ENCODE measurements around the gene TBC1D4.

Gene TBC1D4

GRCh38 chr13:75492389-75492788 is 10.4 kb upstream of the TBC1D4 start:
- Histone ChIP-seq H3K27me3 (ENCODE audit: control insufficient read depth in 1 of 2, insufficient read depth in 1 of 2, low read length in 2 of 2) (no peaks in the 10 kb centered on the region), H3K79me1 (replicated peaks; ENCODE audit: low read length, poor library complexity, severe bottlenecking) (no peaks in the 10 kb centered on the region), H4K8ac (ENCODE audit: low read length) (no peak overlapping the region), H3K4me3 (ENCODE audit: insufficient read depth in 1 of 2, low read depth in 1 of 2, low read length in 2 of 2) (no peak overlapping the region), H3K9me3 (ENCODE audit: control insufficient read depth, low read length) (no peaks in the 10 kb centered on the region), H2BK120ac (ENCODE audit: low read depth, low read length) (no peak overlapping the region), H3K18ac (ENCODE audit: low read depth in 1 of 2, low read length in 2 of 2) (no peak overlapping the region), H3K27ac (ENCODE audit: low read length, poor library complexity, severe bottlenecking) (no peak overlapping the region), H2AK5ac (ENCODE audit: low read length, severe bottlenecking) (no peak overlapping the region), H3K14ac (ENCODE audit: low read length in 2 of 2) (no peak overlapping the region), H3K36me3 (ENCODE audit: control insufficient read depth in 1 of 2, insufficient read depth in 2 of 2, low read depth in 1 of 2, low read length in 2 of 2) (no peaks in the 10 kb centered on the region), H4K91ac (ENCODE audit: low read length) (no peak overlapping the region), H3K4ac (ENCODE audit: low read depth in 1 of 2, low read length in 2 of 2) (no peak overlapping the region), H3K9ac (ENCODE audit: low read length) (no peak overlapping the region), H3K4me2 (ENCODE audit: low read length, poor library complexity, severe bottlenecking) (no peak overlapping the region), H3K4me1 (ENCODE audit: control insufficient read depth, insufficient read depth, low read depth, low read length) (peaks cover 2% of the 10 kb centered on the region), H2BK5ac (ENCODE audit: low read depth, low read length, poor library complexity, severe bottlenecking) (no peak overlapping the region), H3K23ac (ENCODE audit: low read length in 2 of 2) (no peak overlapping the region), H2BK15ac (ENCODE audit: low read depth, poor library complexity, severe bottlenecking) (no peak overlapping the region), H2AFZ (ENCODE audit: low read depth, low read length) (no peak overlapping the region), H2BK12ac (ENCODE audit: low read length in 2 of 2) (no peak overlapping the region)
- peak; percentile 42 for DNase-seq
- 97% methylated on average over 5 of the region's 5 CpGs for WGBS

DNA sequence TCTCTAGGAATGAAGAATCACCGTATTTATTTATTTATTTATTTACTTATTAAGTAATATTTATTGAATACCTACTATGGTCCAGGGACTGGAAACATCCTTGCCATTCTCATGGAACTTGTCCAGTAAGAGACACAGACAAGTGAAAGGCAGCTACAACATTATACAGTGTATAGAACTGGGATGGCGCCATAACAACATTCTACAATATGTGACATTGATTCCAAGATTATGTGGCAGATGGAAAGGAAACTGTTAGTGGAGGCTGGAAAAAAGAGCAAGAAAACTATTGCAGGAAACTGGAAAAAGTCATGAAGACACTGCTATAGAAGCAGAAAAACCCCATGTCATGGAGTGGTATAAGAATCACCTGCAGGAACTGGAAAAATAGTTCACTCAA is 9.4 kb upstream of the TBC1D4 start:
- Histone ChIP-seq H3K4me3 (ENCODE audit: insufficient read depth in 1 of 2, low read depth in 1 of 2, low read length in 2 of 2) (no peak overlapping the region), H2AK5ac (ENCODE audit: low read length, severe bottlenecking) (no peak overlapping the region), H3K18ac (ENCODE audit: low read depth in 1 of 2, low read length in 2 of 2) (no peak overlapping the region), H2BK120ac (ENCODE audit: low read depth, low read length) (no peak overlapping the region), H4K8ac (ENCODE audit: low read length) (no peak overlapping the region), H3K4me2 (ENCODE audit: low read length, poor library complexity, severe bottlenecking) (no peak overlapping the region), H3K79me1 (replicated peaks; ENCODE audit: low read length, poor library complexity, severe bottlenecking) (no peaks in the 10 kb centered on the region), H3K4ac (ENCODE audit: low read depth in 1 of 2, low read length in 2 of 2) (no peak overlapping the region), H3K23ac (ENCODE audit: low read length in 2 of 2) (no peak overlapping the region), H2BK15ac (ENCODE audit: low read depth, poor library complexity, severe bottlenecking) (no peak overlapping the region), H3K4me1 (ENCODE audit: control insufficient read depth, insufficient read depth, low read depth, low read length) (peaks cover 2% of the 10 kb centered on the region), H3K14ac (ENCODE audit: low read length in 2 of 2) (no peak overlapping the region), H3K36me3 (ENCODE audit: control insufficient read depth in 1 of 2, insufficient read depth in 2 of 2, low read depth in 1 of 2, low read length in 2 of 2) (no peaks in the 10 kb centered on the region), H2BK5ac (ENCODE audit: low read depth, low read length, poor library complexity, severe bottlenecking) (no peak overlapping the region), H4K91ac (ENCODE audit: low read length) (no peak overlapping the region), H3K27ac (ENCODE audit: low read length, poor library complexity, severe bottlenecking) (no peak overlapping the region), H2BK12ac (ENCODE audit: low read length in 2 of 2) (no peak overlapping the region), H3K9ac (ENCODE audit: low read length) (no peak overlapping the region), H3K9me3 (ENCODE audit: control insufficient read depth, low read length) (no peaks in the 10 kb centered on the region), H3K27me3 (ENCODE audit: control insufficient read depth in 1 of 2, insufficient read depth in 1 of 2, low read length in 2 of 2) (no peaks in the 10 kb centered on the region), H2AFZ (ENCODE audit: low read depth, low read length) (no peak overlapping the region)
- WGBS: 100% methylated on average over 1 of the region's 2 CpGs
- DNase-seq: no peak

DNA sequence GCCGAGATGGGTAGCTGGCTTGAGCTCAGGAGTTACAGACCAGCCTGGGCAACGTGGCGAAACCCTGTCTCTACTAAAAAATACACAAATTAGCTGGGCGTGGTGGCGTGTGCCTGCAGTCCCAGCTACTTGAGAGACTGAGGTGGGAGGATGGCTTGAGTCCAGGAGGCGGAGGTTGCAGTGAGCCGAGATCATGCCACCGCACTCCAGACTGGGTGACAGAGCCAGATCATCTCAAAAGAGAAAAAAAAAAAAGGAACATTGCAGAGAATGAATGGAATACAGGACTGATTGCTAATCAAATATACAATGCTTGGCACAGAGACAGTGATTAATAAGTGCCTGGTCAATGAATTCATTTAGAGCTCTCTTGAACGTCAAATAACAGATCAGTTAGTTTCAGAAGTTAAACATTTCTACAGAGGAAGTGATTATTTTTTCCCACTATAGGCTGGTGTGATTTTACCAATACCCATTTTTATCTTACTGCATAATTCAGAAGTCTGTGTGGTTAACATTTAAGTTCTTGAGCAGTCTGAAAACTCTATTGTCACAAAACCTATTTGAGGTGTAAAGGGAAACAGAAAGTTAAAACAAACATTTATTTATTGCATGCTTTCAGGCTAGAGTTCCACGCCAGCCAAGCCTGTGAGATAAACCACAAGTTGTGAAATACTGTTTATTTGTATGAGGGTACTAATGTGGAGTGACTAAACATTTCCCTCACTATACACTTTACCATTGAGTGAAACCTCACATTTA is 7.7 kb upstream of the TBC1D4 start:
- WGBS: 46% methylated on average over 8 of the region's 10 CpGs
- no peak overlapping the region for H3K23ac ChIP-seq (ENCODE audit: low read length in 2 of 2)
- no peaks in the 10 kb centered on the region for H3K27me3 ChIP-seq (ENCODE audit: control insufficient read depth in 1 of 2, insufficient read depth in 1 of 2, low read length in 2 of 2)
- no peak overlapping the region for H2BK5ac ChIP-seq (ENCODE audit: low read depth, low read length, poor library complexity, severe bottlenecking)
- peak overlapping the region in 1 of 2 experiments; percentile 19 for H3K4me3 ChIP-seq (ENCODE audit: insufficient read depth in 1 of 2, low read depth in 1 of 2, low read length in 2 of 2)
- peak overlapping the region in 1 of 2 experiments; percentile 64 for H3K18ac ChIP-seq (ENCODE audit: low read depth in 1 of 2, low read length in 2 of 2)
- no peak overlapping the region for H2AFZ ChIP-seq (ENCODE audit: low read depth, low read length)
- H2BK12ac ChIP-seq (ENCODE audit: low read length in 2 of 2): peak overlapping the region; percentile 18 to 78
- H3K4me2 ChIP-seq (ENCODE audit: low read length, poor library complexity, severe bottlenecking): no peak overlapping the region
- no peak overlapping the region for H3K9ac ChIP-seq (ENCODE audit: low read length)
- no peak overlapping the region for H3K27ac ChIP-seq (ENCODE audit: low read length, poor library complexity, severe bottlenecking)
- H2BK120ac ChIP-seq (ENCODE audit: low read depth, low read length): no peak overlapping the region
- H2AK5ac ChIP-seq (ENCODE audit: low read length, severe bottlenecking): no peak overlapping the region
- no peaks in the 10 kb centered on the region for H3K36me3 ChIP-seq (ENCODE audit: control insufficient read depth in 1 of 2, insufficient read depth in 2 of 2, low read depth in 1 of 2, low read length in 2 of 2)
- peak overlapping the region; percentile 21 for H4K8ac ChIP-seq (ENCODE audit: low read length)
- no peak overlapping the region for H3K14ac ChIP-seq (ENCODE audit: low read length in 2 of 2)
- H3K9me3 ChIP-seq (ENCODE audit: control insufficient read depth, low read length): no peaks in the 10 kb centered on the region
- peaks cover 6% of the 10 kb centered on the region for H3K4me1 ChIP-seq (ENCODE audit: control insufficient read depth, insufficient read depth, low read depth, low read length)
- no peak overlapping the region for H4K91ac ChIP-seq (ENCODE audit: low read length)
- no peak overlapping the region for H2BK15ac ChIP-seq (ENCODE audit: low read depth, poor library complexity, severe bottlenecking)
- no peak overlapping the region for H3K4ac ChIP-seq (ENCODE audit: low read depth in 1 of 2, low read length in 2 of 2)
- DNase-seq: peak; percentile 92
- no peaks in the 10 kb centered on the region for H3K79me1 ChIP-seq (replicated peaks; ENCODE audit: low read length, poor library complexity, severe bottlenecking)

GRCh38 chr13:75486146-75487062 is 4.4 kb upstream of the TBC1D4 start:
- H3K18ac ChIP-seq (ENCODE audit: low read depth in 1 of 2, low read length in 2 of 2): no peak overlapping the region
- H2BK12ac ChIP-seq (ENCODE audit: low read length in 2 of 2): peak overlapping the region in 1 of 2 experiments; percentile 8
- no peaks in the 10 kb centered on the region for H3K36me3 ChIP-seq (ENCODE audit: control insufficient read depth in 1 of 2, insufficient read depth in 2 of 2, low read depth in 1 of 2, low read length in 2 of 2)
- 72% methylated on average over 5 of the region's 5 CpGs for WGBS
- H4K8ac ChIP-seq (ENCODE audit: low read length): no peak overlapping the region
- no peak overlapping the region for H2AK5ac ChIP-seq (ENCODE audit: low read length, severe bottlenecking)
- H3K27ac ChIP-seq (ENCODE audit: low read length, poor library complexity, severe bottlenecking): no peak overlapping the region
- H3K9me3 ChIP-seq (ENCODE audit: control insufficient read depth, low read length): no peaks in the 10 kb centered on the region
- no peak overlapping the region for H2BK15ac ChIP-seq (ENCODE audit: low read depth, poor library complexity, severe bottlenecking)
- H3K4me2 ChIP-seq (ENCODE audit: low read length, poor library complexity, severe bottlenecking): no peak overlapping the region
- H3K27me3 ChIP-seq (ENCODE audit: control insufficient read depth in 1 of 2, insufficient read depth in 1 of 2, low read length in 2 of 2): no peaks in the 10 kb centered on the region
- H3K23ac ChIP-seq (ENCODE audit: low read length in 2 of 2): no peak overlapping the region
- no peak overlapping the region for H3K4me3 ChIP-seq (ENCODE audit: insufficient read depth in 1 of 2, low read depth in 1 of 2, low read length in 2 of 2)
- H3K4ac ChIP-seq (ENCODE audit: low read depth in 1 of 2, low read length in 2 of 2): no peak overlapping the region
- H2AFZ ChIP-seq (ENCODE audit: low read depth, low read length): no peak overlapping the region
- H3K9ac ChIP-seq (ENCODE audit: low read length): no peak overlapping the region
- H3K14ac ChIP-seq (ENCODE audit: low read length in 2 of 2): no peak overlapping the region
- H2BK5ac ChIP-seq (ENCODE audit: low read depth, low read length, poor library complexity, severe bottlenecking): no peak overlapping the region
- H4K91ac ChIP-seq (ENCODE audit: low read length): no peak overlapping the region
- DNase-seq: no peak
- no peak overlapping the region for H2BK120ac ChIP-seq (ENCODE audit: low read depth, low read length)
- peaks cover 8% of the 10 kb centered on the region for H3K4me1 ChIP-seq (ENCODE audit: control insufficient read depth, insufficient read depth, low read depth, low read length)
- H3K79me1 ChIP-seq (replicated peaks; ENCODE audit: low read length, poor library complexity, severe bottlenecking): no peaks in the 10 kb centered on the region
